ENCODE measurements around the gene OTUD4.

GRCh38 chr4:145130130-145130529 is 50.3 kb downstream of the OTUD4 start:
- no peak for TF ChIP-seq EP300 (IDR thresholded peaks at IDR 0.05)
- no peak for TF ChIP-seq POLR2AphosphoS5 (IDR thresholded peaks at IDR 0.05)
- no peak for TF ChIP-seq CTCF (IDR thresholded peaks at IDR 0.05)
- no peak for TF ChIP-seq POLR2A (IDR thresholded peaks at IDR 0.05)

Data from stomach (tissue), 4 donors.